Measurements from ENCODE around the gene IRF5. TPM values are rescaled to one million over a fixed set of nuclear protein-coding genes. Genes with fewer than 3 reads are reported as not detected.

The IRF5 gene
- total RNA-seq, 1 donor from 2014 or later: 0.37 TPM

GRCh38 chr7:128922496-128923410 lies 15.0 kb upstream of the IRF5 start:
- Mint-ChIP-seq H3K4me1 (ENCODE audit: low read depth) (peaks cover 3% of the 10 kb centered on the region), H3K27me3 (ENCODE audit: low read depth) (peaks cover 48% of the 10 kb centered on the region), H3K9me3 (ENCODE audit: low read depth) (no peaks in the 10 kb centered on the region), H3K36me3 (ENCODE audit: low read depth) (no peaks in the 10 kb centered on the region), H3K27ac (ENCODE audit: unreplicated experiment) (no peak overlapping the region), H3K4me3 (ENCODE audit: unreplicated experiment) (no peak overlapping the region)
- DNase-seq (ENCODE audit: low spot score): no peak
- TF ChIP-seq, protein P1, sequence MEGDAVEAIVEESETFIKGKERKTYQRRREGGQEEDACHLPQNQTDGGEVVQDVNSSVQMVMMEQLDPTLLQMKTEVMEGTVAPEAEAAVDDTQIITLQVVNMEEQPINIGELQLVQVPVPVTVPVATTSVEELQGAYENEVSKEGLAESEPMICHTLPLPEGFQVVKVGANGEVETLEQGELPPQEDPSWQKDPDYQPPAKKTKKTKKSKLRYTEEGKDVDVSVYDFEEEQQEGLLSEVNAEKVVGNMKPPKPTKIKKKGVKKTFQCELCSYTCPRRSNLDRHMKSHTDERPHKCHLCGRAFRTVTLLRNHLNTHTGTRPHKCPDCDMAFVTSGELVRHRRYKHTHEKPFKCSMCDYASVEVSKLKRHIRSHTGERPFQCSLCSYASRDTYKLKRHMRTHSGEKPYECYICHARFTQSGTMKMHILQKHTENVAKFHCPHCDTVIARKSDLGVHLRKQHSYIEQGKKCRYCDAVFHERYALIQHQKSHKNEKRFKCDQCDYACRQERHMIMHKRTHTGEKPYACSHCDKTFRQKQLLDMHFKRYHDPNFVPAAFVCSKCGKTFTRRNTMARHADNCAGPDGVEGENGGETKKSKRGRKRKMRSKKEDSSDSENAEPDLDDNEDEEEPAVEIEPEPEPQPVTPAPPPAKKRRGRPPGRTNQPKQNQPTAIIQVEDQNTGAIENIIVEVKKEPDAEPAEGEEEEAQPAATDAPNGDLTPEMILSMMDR (IDR thresholded peaks at IDR 0.05): no peak

GRCh38 chr7:128923411-128923800 lies 14.3 kb upstream of the IRF5 start:
- H3K27me3 Mint-ChIP-seq (ENCODE audit: low read depth): peaks cover 43% of the 10 kb centered on the region
- H3K36me3 Mint-ChIP-seq (ENCODE audit: low read depth): no peaks in the 10 kb centered on the region
- H3K4me1 Mint-ChIP-seq (ENCODE audit: low read depth): peaks cover 3% of the 10 kb centered on the region
- H3K4me3 Mint-ChIP-seq (ENCODE audit: unreplicated experiment): no peak overlapping the region
- no peaks in the 10 kb centered on the region for H3K9me3 Mint-ChIP-seq (ENCODE audit: low read depth)
- H3K27ac Mint-ChIP-seq (ENCODE audit: unreplicated experiment): no peak overlapping the region
- TF ChIP-seq, protein P1 (IDR thresholded peaks at IDR 0.05): no peak
- no peak for DNase-seq (ENCODE audit: low spot score)

GRCh38 chr7:128924707-128925588 lies 12.8 kb upstream of the IRF5 start:
- TF ChIP-seq, protein P1 (IDR thresholded peaks at IDR 0.05): no peak
- H3K36me3 Mint-ChIP-seq (ENCODE audit: low read depth): no peaks in the 10 kb centered on the region
- peaks cover 35% of the 10 kb centered on the region for H3K27me3 Mint-ChIP-seq (ENCODE audit: low read depth)
- no peak for DNase-seq (ENCODE audit: low spot score)
- no peak overlapping the region for H3K4me3 Mint-ChIP-seq (ENCODE audit: unreplicated experiment)
- no peak overlapping the region for H3K27ac Mint-ChIP-seq (ENCODE audit: unreplicated experiment)
- no peaks in the 10 kb centered on the region for H3K9me3 Mint-ChIP-seq (ENCODE audit: low read depth)
- peaks cover 3% of the 10 kb centered on the region for H3K4me1 Mint-ChIP-seq (ENCODE audit: low read depth)

GRCh38 chr7:128928159-128928813 lies 9.4 kb upstream of the IRF5 start:
- Mint-ChIP-seq H3K27me3 (ENCODE audit: low read depth) (peaks cover 18% of the 10 kb centered on the region), H3K36me3 (ENCODE audit: low read depth) (no peaks in the 10 kb centered on the region), H3K4me1 (ENCODE audit: low read depth) (no peaks in the 10 kb centered on the region), H3K4me3 (ENCODE audit: unreplicated experiment) (no peak overlapping the region), H3K9me3 (ENCODE audit: low read depth) (no peaks in the 10 kb centered on the region), H3K27ac (ENCODE audit: unreplicated experiment) (no peak overlapping the region)
- DNase-seq (ENCODE audit: low spot score): no peak
- TF ChIP-seq, protein P1 (IDR thresholded peaks at IDR 0.05): no peak
